Neural cell (in vitro differentiated cells): ENCODE results near the gene MYBPC3. TPM values are rescaled to one million over a fixed set of nuclear protein-coding genes. Genes with fewer than 3 reads are reported as not detected.

Experiments
- H2AFZ ChIP-seq: fragments of 200-600, 300-800 bp; sonication (generic), shearing (Covaris generic); 2 replicates; pipeline ENCODE4 v1.6.0; 2014; ENCODE audit warnings: low read depth, mild to moderate bottlenecking, antibody characterized with exemption, low read length, moderate library complexity
- H3F3A ChIP-seq: fragments of 200-600 bp; shearing (Covaris generic); 2 replicates; pipeline ENCODE4 v1.6.1; 2016; ENCODE audit warnings: mild to moderate bottlenecking, moderate library complexity, mixed read lengths, antibody characterized with exemption, low read length; ENCODE audit not compliant: insufficient read depth, poor library complexity, severe bottlenecking
- H3K27ac ChIP-seq: fragments of 200-600, 300-800 bp; sonication (generic), shearing (Covaris generic); 2 replicates; pipeline ENCODE4 v1.5.1; 2014; ENCODE audit warnings: mild to moderate bottlenecking, low read length, moderate library complexity
- H3K27me3 ChIP-seq: fragments of 300-800, 200-600 bp; sonication (generic), shearing (Covaris generic); 2 replicates; pipeline ENCODE4 v1.6.0; 2014; ENCODE audit warnings: mild to moderate bottlenecking, low read depth, low read length, moderate library complexity; ENCODE audit not compliant: insufficient read depth
- H3K36me3 ChIP-seq: fragments of 300-800, 200-600 bp; sonication (generic), shearing (Covaris generic); 2 replicates; pipeline ENCODE4 v1.5.1; 2014; ENCODE audit warnings: mild to moderate bottlenecking, antibody characterized with exemption, low read length, moderate library complexity; ENCODE audit not compliant: insufficient read depth
- H3K4me2 ChIP-seq: fragments of 300-800, 200-600 bp; sonication (generic), shearing (Covaris generic); 2 replicates; pipeline ENCODE4 v1.6.0; 2014; ENCODE audit warnings: mild to moderate bottlenecking, low read length
- H3K4me3 ChIP-seq: fragments of 300-800, 200-600 bp; sonication (generic), shearing (Covaris generic); 2 replicates; pipeline ENCODE4 v1.5.1; 2014; ENCODE audit warnings: mild to moderate bottlenecking, low read length, moderate library complexity
- H3K79me2 ChIP-seq: fragments of 200-600 bp; shearing (Covaris generic); replicated peaks from 2 replicates; pipeline ENCODE4 v1.6.0; 2014; ENCODE audit warnings: mild to moderate bottlenecking, low read length, moderate library complexity; ENCODE audit not compliant: insufficient read depth
- H3K9ac ChIP-seq: fragments of 300-800, 200-600 bp; sonication (generic), shearing (Covaris generic); 2 replicates; pipeline ENCODE4 v1.6.1; 2016; ENCODE audit warnings: mild to moderate bottlenecking, low read length, mixed read lengths
- H3K9me2 ChIP-seq: fragments of 200-600 bp; shearing (Covaris generic); 2 replicates; pipeline ENCODE4 v1.6.1; 2016; ENCODE audit warnings: mild to moderate bottlenecking, low read length, mixed read lengths; ENCODE audit not compliant: insufficient read depth
- H3K9me3 ChIP-seq: fragments of 200-600, 300-800 bp; sonication (generic), shearing (Covaris generic); 2 replicates; pipeline ENCODE4 v1.6.1; 2016; ENCODE audit warnings: mild to moderate bottlenecking, mixed run types, low read length, moderate library complexity, mixed read lengths
- H4K20me1 ChIP-seq: fragments of 200-600 bp; shearing (Covaris generic); 2 replicates; pipeline ENCODE4 v1.6.1; 2016; ENCODE audit warnings: mild to moderate bottlenecking, mixed run types; ENCODE audit not compliant: insufficient read depth
- EP300 ChIP-seq: fragments of 450-650 bp; conservative IDR thresholded peaks from 2 replicates; pipeline ENCODE4 v1.6.1; 2014; ENCODE audit warnings: antibody characterized with exemption, mild to moderate bottlenecking, moderate library complexity; ENCODE audit not compliant: poor library complexity, severe bottlenecking
- EZH2 ChIP-seq: fragments of 200-600, 300-800 bp; shearing (Covaris generic), sonication (generic); IDR thresholded peaks from 2 replicates; pipeline ENCODE4 v1.6.1; 2014; ENCODE audit warnings: antibody characterized with exemption, low read length, borderline replicate concordance, mild to moderate bottlenecking; ENCODE audit not compliant: insufficient read depth, poor library complexity, severe bottlenecking
- MXI1 ChIP-seq: fragments of 450-650 bp; conservative IDR thresholded peaks from 2 replicates; pipeline ENCODE4 v1.6.1; 2014; ENCODE audit warnings: antibody characterized with exemption, mild to moderate bottlenecking; ENCODE audit not compliant: poor library complexity, severe bottlenecking
- POLR2AphosphoS5 ChIP-seq: IDR thresholded peaks from 2 replicates; pipeline ENCODE4 v1.6.1; 2012
- RAD21 ChIP-seq: fragments of 450-650 bp; conservative IDR thresholded peaks from 2 replicates; pipeline ENCODE4 v1.6.1; 2014; ENCODE audit warnings: antibody characterized with exemption, mild to moderate bottlenecking, moderate library complexity
- SMC3 ChIP-seq: fragments of 450-650 bp; conservative IDR thresholded peaks from 2 replicates; pipeline ENCODE4 v1.6.1; 2014; ENCODE audit warnings: antibody characterized with exemption, mild to moderate bottlenecking, moderate library complexity; ENCODE audit not compliant: poor library complexity
- TAF1 ChIP-seq: IDR thresholded peaks from 2 replicates; pipeline ENCODE4 v1.6.1; 2012; ENCODE audit warnings: low read depth
- polyA plus RNA-seq: library from polyadenylated mRNA; depleted of rRNA; stranded (reverse); fragments of >200 nt; gene quantifications from 2 replicates; pipeline ENCODE4 v1.2.3, GENCODE V29; 2014
- TF ChIP-seq, protein P1 (sequence below): fragments of 450-650 bp; IDR thresholded peaks from 2 replicates; pipeline ENCODE4 v1.5.1; 2014; ENCODE audit warnings: antibody characterized with exemption, mild to moderate bottlenecking, moderate library complexity; ENCODE audit not compliant: poor library complexity, severe bottlenecking
- TF ChIP-seq, protein P2 (sequence below): IDR thresholded peaks from 2 replicates; pipeline ENCODE4 v1.6.1; 2012; ENCODE audit warnings: borderline replicate concordance

MYBPC3 gene
- polyA plus RNA-seq, 1 donor from 2014 or later = not detected

DNA sequence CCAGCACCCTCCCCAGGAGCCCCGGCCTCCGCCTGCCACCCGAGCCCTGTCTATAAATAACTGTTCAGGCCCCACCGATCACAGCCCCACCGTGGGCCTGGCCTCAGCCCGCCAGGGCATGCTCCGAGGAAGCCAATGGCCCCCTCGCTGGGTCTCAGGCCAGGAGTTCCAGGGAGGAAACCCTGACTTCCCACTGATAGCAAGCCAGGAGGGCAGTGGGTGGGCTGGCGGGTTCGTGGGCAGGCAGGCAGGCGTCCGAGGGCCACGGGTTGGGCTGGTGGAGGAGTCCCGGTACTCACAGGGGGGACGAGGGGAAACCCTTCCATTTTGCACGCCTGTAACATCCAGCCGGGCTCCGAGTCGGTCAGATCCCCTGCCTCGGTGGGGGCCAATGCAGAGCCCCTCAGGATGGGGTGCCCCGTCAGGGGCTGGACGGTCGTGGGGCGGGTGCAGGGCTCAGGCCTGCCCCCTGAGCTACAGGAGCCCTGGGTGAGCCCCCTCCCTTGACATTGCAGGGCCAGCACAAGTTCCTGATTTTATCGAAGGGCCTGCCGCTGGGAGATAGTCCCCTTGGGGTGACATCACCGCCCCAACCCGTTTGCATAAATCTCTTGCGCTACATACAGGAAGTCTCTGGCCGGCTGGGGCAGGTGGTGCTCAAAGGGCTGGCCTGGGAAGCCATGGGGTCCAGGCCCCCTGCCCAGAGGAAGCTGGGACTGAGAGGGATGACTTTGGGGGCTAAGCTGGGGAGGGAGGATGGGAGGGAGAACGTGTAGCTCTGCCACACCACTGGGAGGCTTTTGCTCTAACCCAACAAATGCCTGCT is 25.7 kb upstream of the MYBPC3 start, which contains the start of gene SPI1:
TSS of gene SPI1 (minus strand) at position 538 of the 826 bp plus-strand sequence. CDS start at position 344, 194 bp downstream.
- Histone ChIP-seq H3K27me3 (no peaks in the 10 kb centered on the region), H2AFZ (no peak within 1 kb of the TSS), H4K20me1 (no peaks in the 10 kb centered on the region), H3K27ac (no peak within 1 kb of the TSS), H3K36me3 (no peaks in the 10 kb centered on the region), H3K79me2 (no peaks in the 10 kb centered on the region), H3K9me2 (no peaks in the 10 kb centered on the region), H3K4me3 (no peak within 1 kb of the TSS), H3K4me2 (no peak within 1 kb of the TSS), H3K9ac (no peak within 1 kb of the TSS), H3K9me3 (no peaks in the 10 kb centered on the region), H3F3A (no peaks in the 10 kb centered on the region)
- TF ChIP-seq, protein P1, sequence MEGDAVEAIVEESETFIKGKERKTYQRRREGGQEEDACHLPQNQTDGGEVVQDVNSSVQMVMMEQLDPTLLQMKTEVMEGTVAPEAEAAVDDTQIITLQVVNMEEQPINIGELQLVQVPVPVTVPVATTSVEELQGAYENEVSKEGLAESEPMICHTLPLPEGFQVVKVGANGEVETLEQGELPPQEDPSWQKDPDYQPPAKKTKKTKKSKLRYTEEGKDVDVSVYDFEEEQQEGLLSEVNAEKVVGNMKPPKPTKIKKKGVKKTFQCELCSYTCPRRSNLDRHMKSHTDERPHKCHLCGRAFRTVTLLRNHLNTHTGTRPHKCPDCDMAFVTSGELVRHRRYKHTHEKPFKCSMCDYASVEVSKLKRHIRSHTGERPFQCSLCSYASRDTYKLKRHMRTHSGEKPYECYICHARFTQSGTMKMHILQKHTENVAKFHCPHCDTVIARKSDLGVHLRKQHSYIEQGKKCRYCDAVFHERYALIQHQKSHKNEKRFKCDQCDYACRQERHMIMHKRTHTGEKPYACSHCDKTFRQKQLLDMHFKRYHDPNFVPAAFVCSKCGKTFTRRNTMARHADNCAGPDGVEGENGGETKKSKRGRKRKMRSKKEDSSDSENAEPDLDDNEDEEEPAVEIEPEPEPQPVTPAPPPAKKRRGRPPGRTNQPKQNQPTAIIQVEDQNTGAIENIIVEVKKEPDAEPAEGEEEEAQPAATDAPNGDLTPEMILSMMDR = no peak
- TF ChIP-seq EZH2 = no peak
- TF ChIP-seq, protein P2, sequence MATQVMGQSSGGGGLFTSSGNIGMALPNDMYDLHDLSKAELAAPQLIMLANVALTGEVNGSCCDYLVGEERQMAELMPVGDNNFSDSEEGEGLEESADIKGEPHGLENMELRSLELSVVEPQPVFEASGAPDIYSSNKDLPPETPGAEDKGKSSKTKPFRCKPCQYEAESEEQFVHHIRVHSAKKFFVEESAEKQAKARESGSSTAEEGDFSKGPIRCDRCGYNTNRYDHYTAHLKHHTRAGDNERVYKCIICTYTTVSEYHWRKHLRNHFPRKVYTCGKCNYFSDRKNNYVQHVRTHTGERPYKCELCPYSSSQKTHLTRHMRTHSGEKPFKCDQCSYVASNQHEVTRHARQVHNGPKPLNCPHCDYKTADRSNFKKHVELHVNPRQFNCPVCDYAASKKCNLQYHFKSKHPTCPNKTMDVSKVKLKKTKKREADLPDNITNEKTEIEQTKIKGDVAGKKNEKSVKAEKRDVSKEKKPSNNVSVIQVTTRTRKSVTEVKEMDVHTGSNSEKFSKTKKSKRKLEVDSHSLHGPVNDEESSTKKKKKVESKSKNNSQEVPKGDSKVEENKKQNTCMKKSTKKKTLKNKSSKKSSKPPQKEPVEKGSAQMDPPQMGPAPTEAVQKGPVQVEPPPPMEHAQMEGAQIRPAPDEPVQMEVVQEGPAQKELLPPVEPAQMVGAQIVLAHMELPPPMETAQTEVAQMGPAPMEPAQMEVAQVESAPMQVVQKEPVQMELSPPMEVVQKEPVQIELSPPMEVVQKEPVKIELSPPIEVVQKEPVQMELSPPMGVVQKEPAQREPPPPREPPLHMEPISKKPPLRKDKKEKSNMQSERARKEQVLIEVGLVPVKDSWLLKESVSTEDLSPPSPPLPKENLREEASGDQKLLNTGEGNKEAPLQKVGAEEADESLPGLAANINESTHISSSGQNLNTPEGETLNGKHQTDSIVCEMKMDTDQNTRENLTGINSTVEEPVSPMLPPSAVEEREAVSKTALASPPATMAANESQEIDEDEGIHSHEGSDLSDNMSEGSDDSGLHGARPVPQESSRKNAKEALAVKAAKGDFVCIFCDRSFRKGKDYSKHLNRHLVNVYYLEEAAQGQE = no peak
- no peak for TF ChIP-seq SMC3
- TF ChIP-seq RAD21 = no peak
- no peak for TF ChIP-seq MXI1
- no peak for TF ChIP-seq TAF1
- TF ChIP-seq POLR2AphosphoS5 = no peak
- TF ChIP-seq EP300 = no peak

DNA sequence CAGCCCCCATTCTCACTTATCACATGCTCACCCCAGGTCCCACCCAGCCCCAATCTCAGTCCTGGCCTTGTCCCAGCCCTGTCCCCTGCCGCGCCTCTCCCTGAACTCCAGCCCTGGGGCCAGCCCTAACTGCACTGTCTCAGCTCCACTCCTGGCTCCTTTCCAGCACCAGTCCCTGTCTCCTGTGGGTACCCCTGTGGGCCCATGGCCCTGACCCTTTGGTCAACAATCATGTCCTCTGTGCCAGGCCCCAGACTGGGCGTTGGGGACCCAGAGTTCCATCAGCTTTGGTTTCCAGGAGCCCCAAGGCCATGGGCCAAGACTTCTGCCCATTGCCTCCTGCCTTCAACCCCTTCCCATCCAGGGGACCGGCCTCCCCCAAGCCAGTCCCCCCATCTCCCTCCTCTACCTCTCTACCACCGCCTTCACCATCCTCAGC is 25.1 kb upstream of the MYBPC3 start:
- Histone ChIP-seq H3K79me2 (no peaks in the 10 kb centered on the region), H3K27me3 (no peaks in the 10 kb centered on the region), H3K9me2 (no peaks in the 10 kb centered on the region), H3K4me2 (no peak overlapping the region), H3K36me3 (no peaks in the 10 kb centered on the region), H4K20me1 (no peaks in the 10 kb centered on the region), H3F3A (no peaks in the 10 kb centered on the region), H3K27ac (no peak overlapping the region), H2AFZ (no peak overlapping the region), H3K9me3 (no peaks in the 10 kb centered on the region), H3K9ac (no peak overlapping the region), H3K4me3 (no peak overlapping the region)
- TF ChIP-seq TAF1 = no peak
- no peak for TF ChIP-seq EZH2
- TF ChIP-seq POLR2AphosphoS5 = no peak
- TF ChIP-seq SMC3 = no peak
- no peak for TF ChIP-seq MXI1
- TF ChIP-seq, protein P1 = no peak
- TF ChIP-seq, protein P2 = no peak
- TF ChIP-seq EP300 = no peak
- TF ChIP-seq RAD21 = no peak
